Nephron (organoid): ENCODE data around the gene GGT5.

Experiments
- H3K27ac Mint-ChIP-seq, 3 experiments: 2 replicates each; pipeline ENCODE4 v1.8.0; 2020; ENCODE audit warnings: mixed read lengths in 3 of 3, mild to moderate bottlenecking in 2 of 3, moderate library complexity in 1 of 3
- H3K27me3 Mint-ChIP-seq: 2 replicates; pipeline ENCODE4 v1.8.0; 2021; ENCODE audit warnings: low read depth, mild to moderate bottlenecking, moderate library complexity, mixed read lengths
- H3K36me3 Mint-ChIP-seq: 2 replicates; pipeline ENCODE4 v1.8.0; 2020; ENCODE audit warnings: low read depth, mixed read lengths
- H3K4me1 Mint-ChIP-seq: 2 replicates; pipeline ENCODE4 v1.8.0; 2020; ENCODE audit warnings: mixed read lengths
- H3K4me3 Mint-ChIP-seq, 3 experiments: 2 replicates each; pipeline ENCODE4 v1.8.0; 2020; ENCODE audit warnings: mild to moderate bottlenecking in 3 of 3, mixed read lengths in 3 of 3, moderate library complexity in 2 of 3
- H3K9me3 Mint-ChIP-seq: 2 replicates; pipeline ENCODE4 v1.8.0; 2020; ENCODE audit warnings: mixed read lengths
- CTCF ChIP-seq, 3 experiments: fragments of 200-600 bp; sonication (generic); IDR thresholded peaks; one replicate each; pipeline ENCODE4 v1.5.0; 2021; ENCODE audit warnings: antibody characterized with exemption in 3 of 3; ENCODE audit not compliant: unreplicated experiment in 3 of 3

Gene GGT5

GRCh38 chr22:24178502-24179440 is 66.1 kb downstream of the GGT5 start:
- peak in 1 of 3 experiments; percentile 23 for TF ChIP-seq CTCF (IDR thresholded peaks at IDR 0.05; ENCODE audit: unreplicated experiment in 3 of 3)
- Mint-ChIP-seq H3K4me1 (no peaks in the 10 kb centered on the region), H3K27ac (no peak overlapping the region), H3K4me3 (no peak overlapping the region), H3K9me3 (no peaks in the 10 kb centered on the region), H3K27me3 (no peaks in the 10 kb centered on the region), H3K36me3 (no peaks in the 10 kb centered on the region)

GRCh38 chr22:24178021-24178431 is 66.9 kb downstream of the GGT5 start:
- no peaks in the 10 kb centered on the region for H3K36me3 Mint-ChIP-seq
- no peaks in the 10 kb centered on the region for H3K9me3 Mint-ChIP-seq
- H3K27me3 Mint-ChIP-seq, result no peaks in the 10 kb centered on the region
- H3K27ac Mint-ChIP-seq, result no peak overlapping the region
- H3K4me3 Mint-ChIP-seq, result no peak overlapping the region
- TF ChIP-seq CTCF (IDR thresholded peaks at IDR 0.05; ENCODE audit: unreplicated experiment in 3 of 3), result no peak
- H3K4me1 Mint-ChIP-seq, result no peaks in the 10 kb centered on the region

GRCh38 chr22:24177456-24177855 is 67.4 kb downstream of the GGT5 start:
- Mint-ChIP-seq H3K9me3 (no peaks in the 10 kb centered on the region), H3K4me1 (no peaks in the 10 kb centered on the region), H3K36me3 (no peaks in the 10 kb centered on the region), H3K27ac (no peak overlapping the region), H3K4me3 (no peak overlapping the region), H3K27me3 (no peaks in the 10 kb centered on the region)
- no peak for TF ChIP-seq CTCF (IDR thresholded peaks at IDR 0.05; ENCODE audit: unreplicated experiment in 3 of 3)

DNA sequence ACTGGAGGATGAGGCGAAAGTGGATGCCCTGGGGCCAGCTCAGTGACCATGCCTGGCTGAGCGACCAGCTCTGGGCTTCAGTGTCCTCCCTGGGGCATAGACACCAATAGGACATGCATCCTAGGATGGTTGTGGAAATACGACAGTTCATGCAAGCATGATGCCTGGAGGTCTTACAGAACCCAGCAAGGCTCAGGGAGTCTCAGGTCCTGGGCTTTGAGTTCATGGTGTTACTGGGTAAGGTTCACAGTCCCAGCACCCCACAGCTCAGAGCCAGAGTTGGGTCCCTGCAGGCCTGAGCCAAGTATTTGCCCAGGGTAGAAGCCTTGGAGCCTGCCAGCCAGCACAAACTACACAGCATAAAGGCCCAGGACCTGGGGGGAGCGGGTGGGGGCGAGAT is 67.8 kb downstream of the GGT5 start:
- TF ChIP-seq CTCF (IDR thresholded peaks at IDR 0.05; ENCODE audit: unreplicated experiment in 3 of 3), result no peak
- Mint-ChIP-seq H3K36me3 (no peaks in the 10 kb centered on the region), H3K27ac (no peak overlapping the region), H3K4me1 (no peaks in the 10 kb centered on the region), H3K4me3 (no peak overlapping the region), H3K9me3 (no peaks in the 10 kb centered on the region), H3K27me3 (no peaks in the 10 kb centered on the region)

DNA sequence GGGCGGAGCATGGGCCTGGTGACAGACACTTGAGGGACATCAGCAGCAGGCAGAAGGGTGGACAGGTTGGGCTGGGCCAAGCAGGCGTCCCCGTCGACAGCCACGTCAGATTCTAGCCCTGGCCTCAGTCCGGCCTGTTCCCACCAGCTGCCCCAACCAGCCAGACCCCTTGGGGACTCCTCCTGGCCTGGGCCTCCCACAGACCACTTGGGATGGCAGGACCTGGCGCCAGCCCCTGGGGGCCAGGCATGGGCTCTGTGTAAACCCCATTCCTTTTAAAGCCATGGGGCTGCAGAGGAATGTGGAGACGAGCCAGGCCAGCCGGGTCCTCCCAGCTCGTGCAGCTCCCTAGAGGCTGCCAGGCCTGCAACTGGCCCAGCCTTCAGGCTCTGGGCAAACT is 68.3 kb downstream of the GGT5 start:
- H3K27me3 Mint-ChIP-seq, result no peaks in the 10 kb centered on the region
- H3K4me1 Mint-ChIP-seq, result no peaks in the 10 kb centered on the region
- no peaks in the 10 kb centered on the region for H3K9me3 Mint-ChIP-seq
- H3K4me3 Mint-ChIP-seq, result no peak overlapping the region
- no peaks in the 10 kb centered on the region for H3K36me3 Mint-ChIP-seq
- TF ChIP-seq CTCF (IDR thresholded peaks at IDR 0.05; ENCODE audit: unreplicated experiment in 3 of 3), result no peak
- no peak overlapping the region for H3K27ac Mint-ChIP-seq

GRCh38 chr22:24176040-24176439 is 68.8 kb downstream of the GGT5 start:
- Mint-ChIP-seq H3K9me3 (no peaks in the 10 kb centered on the region), H3K4me1 (no peaks in the 10 kb centered on the region), H3K4me3 (no peak overlapping the region), H3K27me3 (no peaks in the 10 kb centered on the region), H3K36me3 (no peaks in the 10 kb centered on the region), H3K27ac (no peak overlapping the region)
- TF ChIP-seq CTCF (IDR thresholded peaks at IDR 0.05; ENCODE audit: unreplicated experiment in 3 of 3), result no peak
